SK-N-MC (cell line): Measurements from ENCODE around the gene KLHL29.

Experiments
- DNase-seq: peaks from one replicate; pipeline ENCODE4 v3.0.0-alpha.2; 2011; ENCODE audit warnings: low read depth, low spot score
- H3K27ac ChIP-seq: fragments of 200-600 bp; sonication (generic); 2 replicates; pipeline ENCODE4 v1.5.1; 2016; ENCODE audit warnings: mixed run types
- H3K36me3 ChIP-seq: fragments of 200-600 bp; sonication (generic); 2 replicates; pipeline ENCODE4 v1.6.1; 2017; ENCODE audit warnings: antibody characterized with exemption, low read length, mixed read lengths; ENCODE audit not compliant: insufficient read depth
- H3K4me3 ChIP-seq: fragments of 200-600 bp; sonication (generic); 2 replicates; pipeline ENCODE4 v1.5.1; 2016
- H3K9ac ChIP-seq: fragments of 200-600 bp; sonication (generic); 2 replicates; pipeline ENCODE4 v1.8.0; 2017; ENCODE audit warnings: mixed run types, mixed read lengths; ENCODE audit not compliant: insufficient read length
- H3K9me3 ChIP-seq: fragments of 200-600 bp; sonication (generic); 2 replicates; pipeline ENCODE4 v1.6.1; 2017; ENCODE audit warnings: low read depth, mild to moderate bottlenecking, antibody characterized with exemption, low read length, moderate library complexity, mixed read lengths
- EZH2 ChIP-seq: fragments of 200-600 bp; sonication (generic); IDR thresholded peaks from one replicate; pipeline ENCODE4 v1.6.1; 2017; ENCODE audit warnings: antibody characterized with exemption
- FOXP2 ChIP-seq: optimal IDR thresholded peaks from 2 replicates; pipeline ENCODE3; 2011; ENCODE audit warnings: mild to moderate bottlenecking, moderate library complexity; ENCODE audit not compliant: insufficient read depth; ENCODE audit errors: extremely low read length, control extremely low read depth
- POLR2AphosphoS5 ChIP-seq: IDR thresholded peaks from 2 replicates; pipeline ENCODE4 v1.6.1; 2012; ENCODE audit warnings: mild to moderate bottlenecking, low read depth, low read length, borderline replicate concordance

KLHL29 gene

GRCh38 chr2:23588106-23588505, 203.1 kb downstream of the KLHL29 start:
- Histone ChIP-seq H3K4me3 (no peak overlapping the region), H3K9me3 (no peaks in the 10 kb centered on the region), H3K9ac (no peak overlapping the region), H3K36me3 (no peaks in the 10 kb centered on the region), H3K27ac (no peak overlapping the region)
- TF ChIP-seq FOXP2 (no peak), POLR2AphosphoS5 (no peak), EZH2 (no peak)
- DNase-seq = no peak

- DNase-seq = no peak
- H3K36me3 ChIP-seq = no peaks in the 10 kb centered on the region
- no peak overlapping the region for H3K27ac ChIP-seq
- H3K9ac ChIP-seq = no peak overlapping the region
- H3K4me3 ChIP-seq = no peak overlapping the region
- H3K9me3 ChIP-seq = no peaks in the 10 kb centered on the region
- no peak for TF ChIP-seq EZH2
- TF ChIP-seq FOXP2 = no peak
- TF ChIP-seq POLR2AphosphoS5 = no peak
These were observed 203.7 kb downstream of the KLHL29 start for GRCh38 chr2:23588508-23589201.

GRCh38 chr2:23589220-23589647, 204.3 kb downstream of the KLHL29 start:
- Histone ChIP-seq H3K27ac (no peak overlapping the region), H3K9ac (no peak overlapping the region), H3K36me3 (no peaks in the 10 kb centered on the region), H3K4me3 (no peak overlapping the region), H3K9me3 (no peaks in the 10 kb centered on the region)
- TF ChIP-seq EZH2 = no peak
- no peak for TF ChIP-seq POLR2AphosphoS5
- TF ChIP-seq FOXP2 = no peak
- DNase-seq = no peak

- Histone ChIP-seq H3K9me3 (no peaks in the 10 kb centered on the region), H3K27ac (no peak overlapping the region), H3K36me3 (no peaks in the 10 kb centered on the region), H3K4me3 (no peak overlapping the region), H3K9ac (no peak overlapping the region)
- no peak for TF ChIP-seq EZH2
- TF ChIP-seq FOXP2 = no peak
- no peak for DNase-seq
These were observed 204.8 kb downstream of the KLHL29 start for GRCh38 chr2:23589739-23590138.

- no peak for TF ChIP-seq FOXP2
- TF ChIP-seq POLR2AphosphoS5 = no peak
- no peak for TF ChIP-seq EZH2
- Histone ChIP-seq H3K9ac (no peak overlapping the region), H3K36me3 (no peaks in the 10 kb centered on the region), H3K27ac (no peak overlapping the region), H3K9me3 (no peaks in the 10 kb centered on the region), H3K4me3 (no peak overlapping the region)
- no peak for DNase-seq
These were observed 205.4 kb downstream of the KLHL29 start for GRCh38 chr2:23590241-23590869.

GRCh38 chr2:23591111-23591510, 206.1 kb downstream of the KLHL29 start:
- Histone ChIP-seq H3K36me3 (no peaks in the 10 kb centered on the region), H3K4me3 (no peak overlapping the region), H3K27ac (no peak overlapping the region), H3K9me3 (no peaks in the 10 kb centered on the region), H3K9ac (no peak overlapping the region)
- TF ChIP-seq FOXP2 = no peak
- no peak for TF ChIP-seq POLR2AphosphoS5
- no peak for TF ChIP-seq EZH2
- DNase-seq = no peak

GRCh38 chr2:23592061-23592685, 207.2 kb downstream of the KLHL29 start:
- no peak for DNase-seq
- Histone ChIP-seq H3K36me3 (no peaks in the 10 kb centered on the region), H3K27ac (no peak overlapping the region), H3K4me3 (no peak overlapping the region), H3K9me3 (no peaks in the 10 kb centered on the region), H3K9ac (no peak overlapping the region)
- TF ChIP-seq EZH2 (no peak), FOXP2 (no peak), POLR2AphosphoS5 (no peak)

GRCh38 chr2:23592898-23593751, 208.1 kb downstream of the KLHL29 start:
- DNase-seq = no peak

More at GRCh38 chr2:23592898-23593751, 208.1 kb downstream of the KLHL29 start:
- Histone ChIP-seq H3K9me3 (no peaks in the 10 kb centered on the region), H3K27ac (no peak overlapping the region), H3K36me3 (no peaks in the 10 kb centered on the region), H3K9ac (no peak overlapping the region), H3K4me3 (no peak overlapping the region)
- TF ChIP-seq POLR2AphosphoS5 (no peak), FOXP2 (no peak), EZH2 (no peak)
